ENCODE results near the gene DDI1.
"Not testable (repeated sequence)": the region's sequence is repeated elsewhere in the genome, so short reads cannot be mapped to it uniquely, and the experiment has no call there.

DDI1 gene

DNA sequence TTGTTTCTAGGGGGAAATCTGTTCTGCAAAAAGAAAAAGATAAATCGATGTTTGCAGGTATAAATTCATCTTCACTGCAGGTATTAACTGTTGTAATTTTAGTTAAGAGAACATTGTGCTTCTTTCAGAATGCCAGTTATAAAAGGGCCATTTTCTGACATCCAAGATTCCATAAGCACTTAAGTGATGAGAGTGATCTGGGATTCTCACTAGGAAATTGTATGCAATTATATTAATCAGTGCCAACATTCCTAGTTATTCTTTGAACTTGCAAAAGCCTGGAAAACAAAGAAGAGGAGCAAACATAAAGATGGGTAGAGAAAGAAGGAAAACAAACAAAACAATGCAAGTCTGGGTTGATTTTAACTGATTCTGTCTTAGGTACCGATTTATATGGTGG is 5.4 kb downstream of the DDI1 start:
- FAIRE-seq (no peak), DNase-seq (ENCODE audit: low spot score) (no peak)

DNA sequence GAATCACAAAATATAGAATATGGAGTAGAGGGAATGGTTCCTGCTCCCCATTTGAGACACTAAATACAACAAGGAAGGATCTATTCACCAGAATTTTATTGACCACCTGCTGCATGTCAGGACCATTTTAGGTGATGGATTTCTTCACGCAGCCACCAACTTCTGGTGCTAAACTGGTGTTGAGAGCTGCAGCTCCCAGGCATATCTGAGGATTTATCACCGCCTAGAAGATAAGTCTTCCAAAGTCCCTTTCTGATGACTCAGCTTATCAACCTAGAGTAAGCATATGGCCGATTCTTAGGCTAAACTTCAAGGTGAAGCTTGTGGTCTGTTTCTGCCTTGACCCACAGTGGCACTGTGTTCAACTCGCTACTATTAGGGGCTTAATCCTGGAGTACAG is 6.7 kb downstream of the DDI1 start:
- no peak for DNase-seq (ENCODE audit: low spot score)
- no peak for FAIRE-seq

DNA sequence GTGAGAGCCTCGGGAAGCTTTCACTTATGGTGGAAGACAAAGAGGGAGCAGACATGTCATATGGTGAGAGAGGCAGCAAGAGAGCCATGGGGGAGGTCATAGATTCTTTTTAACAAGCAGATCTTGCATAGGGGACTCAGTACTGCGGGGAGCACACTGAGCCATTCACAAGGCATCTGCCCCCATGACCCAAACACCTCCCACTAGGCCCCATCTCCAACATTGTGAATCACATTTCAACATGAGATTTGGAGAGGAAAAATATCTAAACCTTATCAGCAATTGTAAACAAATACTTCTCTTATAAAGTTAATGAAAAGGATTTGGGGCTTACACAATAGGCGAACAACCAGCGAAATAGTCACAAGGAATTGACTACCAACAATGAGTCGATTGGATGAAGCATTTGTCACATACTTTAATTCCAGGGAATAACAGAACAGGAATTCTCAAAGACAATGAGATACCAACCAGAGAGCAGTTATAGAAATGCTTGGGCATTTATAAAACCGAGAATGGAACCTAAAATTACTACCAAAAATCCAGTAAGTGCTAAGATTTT is 7.3 kb downstream of the DDI1 start:
- FAIRE-seq (no peak), DNase-seq (ENCODE audit: low spot score) (no peak)

DNA sequence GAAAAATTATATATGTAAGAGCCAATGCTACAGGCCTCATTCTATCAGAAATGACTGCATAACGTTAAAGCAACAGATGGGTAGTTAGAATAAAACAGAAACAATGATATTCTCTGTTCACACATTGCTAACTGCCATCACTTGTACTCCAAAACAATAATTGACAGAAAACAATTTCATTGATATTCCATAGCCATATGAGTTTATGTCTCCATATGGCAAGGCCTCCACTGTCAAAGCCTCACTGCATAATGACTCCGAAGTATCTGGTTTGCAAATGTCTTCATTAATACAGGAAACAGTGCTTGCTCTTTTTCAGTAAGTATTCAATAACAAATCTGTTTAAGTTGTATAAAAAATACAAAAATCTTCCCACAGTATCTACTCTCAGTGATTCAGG is 9.9 kb downstream of the DDI1 start:
- no peak for DNase-seq (ENCODE audit: low spot score)
- no peak for FAIRE-seq

DNA sequence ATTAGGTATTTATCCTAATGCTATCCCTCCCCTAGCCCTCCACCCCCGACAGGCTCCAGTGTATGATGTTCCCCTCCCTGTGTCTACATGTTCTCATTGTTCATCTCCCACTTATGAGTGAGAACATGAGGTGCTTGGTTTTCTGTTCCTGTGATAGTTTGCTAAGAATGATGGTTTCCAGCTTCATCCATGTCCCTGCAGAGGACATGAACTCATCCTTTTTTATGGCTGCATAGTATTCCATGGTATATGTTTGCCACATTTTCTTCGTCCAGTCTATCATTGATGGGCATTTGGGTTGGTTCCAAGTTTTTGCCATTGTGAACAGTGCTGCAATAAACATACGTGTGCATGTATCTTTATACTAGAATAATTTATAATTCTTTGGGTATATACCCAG is 10.4 kb downstream of the DDI1 start:
- not testable (repeated sequence) for DNase-seq (ENCODE audit: low spot score); FAIRE-seq

DNA sequence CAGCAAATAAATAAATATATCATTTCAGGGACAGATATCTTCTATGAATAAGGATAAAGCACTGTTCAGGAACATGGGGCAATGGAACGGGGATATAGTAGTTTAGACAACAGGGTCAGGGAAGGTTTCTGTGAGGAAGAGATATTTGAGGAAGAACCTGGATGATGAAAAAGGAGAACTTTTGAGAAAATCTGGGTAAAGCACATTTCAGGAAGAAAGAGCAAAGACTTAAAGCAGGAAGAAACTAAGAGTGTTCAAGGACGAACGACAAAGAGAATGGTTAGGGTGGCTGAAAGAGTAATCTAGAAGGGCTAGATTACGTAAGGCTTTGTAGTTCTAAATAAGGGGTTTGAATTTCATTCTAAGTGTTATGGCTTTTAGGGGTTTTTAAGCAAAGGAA is 12.7 kb downstream of the DDI1 start:
- DNase-seq (ENCODE audit: low spot score) (no peak), FAIRE-seq (no peak)

DNA sequence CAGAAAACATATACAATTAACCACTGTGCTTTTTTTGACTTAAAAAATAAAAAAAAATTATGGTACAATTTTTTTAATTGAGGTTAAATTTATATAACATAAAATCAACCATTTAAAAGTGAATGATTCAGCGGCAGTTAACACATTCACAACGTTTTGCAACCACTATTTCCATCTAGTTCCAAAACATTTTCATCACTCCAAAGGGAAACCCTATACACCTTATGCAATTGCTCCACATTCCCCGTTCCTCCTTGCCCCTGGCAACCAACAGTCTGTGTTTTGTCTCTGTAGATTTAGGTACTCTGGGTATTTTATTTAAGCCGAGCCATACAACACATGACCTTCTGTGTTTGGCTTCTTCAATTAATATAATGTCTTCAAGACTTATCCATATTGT is 15.3 kb downstream of the DDI1 start:
- FAIRE-seq (no peak), DNase-seq (ENCODE audit: low spot score) (no peak)

DNA sequence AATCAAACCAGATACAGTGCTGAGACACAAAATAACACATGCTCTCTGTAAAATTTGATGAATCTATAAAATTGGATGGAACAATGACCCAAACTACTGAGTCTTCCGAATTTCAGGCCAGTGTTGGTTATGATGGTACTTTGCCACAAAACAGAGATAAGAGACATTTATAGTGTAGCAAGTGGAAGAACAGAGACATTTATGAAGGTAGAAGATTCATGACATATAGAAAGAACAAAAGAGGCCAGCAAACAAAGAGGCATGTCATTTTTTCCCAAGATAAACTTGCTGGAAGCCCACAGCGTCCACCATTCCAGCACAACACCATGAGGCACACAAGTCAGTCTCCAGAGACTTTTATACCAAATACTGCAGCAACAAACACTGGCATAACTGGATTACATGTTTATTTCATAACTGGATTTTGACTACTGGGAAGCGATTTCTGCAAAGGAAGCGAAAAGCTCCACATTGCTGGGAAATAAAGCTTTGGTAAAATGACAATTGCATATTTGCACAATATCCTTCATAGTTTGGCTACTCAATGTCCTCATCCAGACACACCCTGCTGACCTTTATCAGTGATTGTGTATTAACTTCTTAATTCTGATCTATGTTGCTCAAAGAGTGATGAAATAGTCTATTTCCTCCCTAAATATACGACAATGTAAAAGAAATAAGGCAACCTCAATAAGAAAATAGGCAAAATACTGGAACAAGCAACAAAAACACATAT is 17.5 kb downstream of the DDI1 start:
- FAIRE-seq = no peak
- DNase-seq (ENCODE audit: low spot score) = no peak

DNA sequence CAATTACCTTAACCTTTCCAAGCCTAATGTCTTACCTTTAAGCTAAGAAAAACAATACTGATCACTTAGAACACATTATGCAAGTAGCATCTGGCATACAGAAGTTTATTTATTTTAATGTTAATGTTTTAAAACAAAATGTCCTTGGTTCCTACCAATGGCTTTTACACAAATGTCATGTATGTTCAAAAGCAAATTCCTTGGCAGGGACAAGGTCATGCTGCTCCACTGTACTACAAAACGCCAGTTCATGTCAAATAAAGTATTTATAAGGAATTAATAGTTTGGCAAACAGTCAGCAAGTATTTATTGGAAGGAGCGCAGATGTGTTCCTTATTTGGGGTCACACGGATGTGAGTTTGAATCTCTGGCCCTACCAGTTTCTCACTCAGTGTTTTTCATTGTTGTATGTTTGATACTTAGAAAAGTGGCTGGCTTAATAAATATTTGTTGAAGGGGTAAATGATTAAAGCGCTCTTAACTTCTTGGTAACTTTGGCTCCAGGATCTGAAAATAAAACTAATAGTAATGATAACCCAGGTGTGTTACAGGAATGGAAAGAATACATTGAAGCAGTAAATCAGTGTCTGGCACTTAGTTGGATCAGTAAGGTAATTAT is 18.6 kb downstream of the DDI1 start:
- DNase-seq (ENCODE audit: low spot score) (no peak), FAIRE-seq (no peak)

DNA sequence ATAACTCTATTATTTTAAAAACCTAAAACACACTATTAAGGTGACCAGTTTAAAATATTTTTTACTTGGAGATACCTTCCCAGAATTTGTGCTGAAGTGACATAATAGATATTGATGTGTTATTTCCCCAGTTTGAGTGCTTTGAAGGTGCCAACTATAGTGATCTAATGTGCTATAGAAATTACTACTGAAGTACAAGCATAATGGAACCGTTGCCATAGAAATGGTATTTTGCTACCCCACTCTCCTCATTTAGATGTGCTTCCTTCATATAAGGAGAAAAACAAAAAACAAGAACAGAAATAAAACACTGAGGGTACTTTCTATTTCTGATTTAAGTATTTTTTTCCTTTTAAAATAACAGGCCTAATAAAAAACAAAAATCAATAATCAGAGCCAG is 19.2 kb downstream of the DDI1 start:
- FAIRE-seq = no peak
- DNase-seq (ENCODE audit: low spot score) = no peak

DNA sequence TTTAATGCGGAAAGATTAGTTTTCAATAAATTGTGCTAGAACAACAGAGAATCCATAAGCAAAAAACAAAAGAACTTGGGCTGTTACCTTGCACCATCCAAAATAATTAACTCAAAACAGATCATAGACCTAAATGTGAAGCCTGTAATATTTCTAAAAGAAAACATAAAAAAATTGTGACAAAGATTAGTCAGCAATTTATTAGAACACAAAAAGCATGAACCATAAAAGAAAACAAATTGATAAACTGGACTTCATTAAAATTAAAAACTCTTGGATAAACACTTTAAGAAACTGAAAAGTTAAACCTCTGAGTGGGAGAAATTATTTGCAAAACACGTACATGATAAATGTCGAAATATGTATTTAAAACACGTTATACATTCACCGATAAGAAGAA is 21.5 kb downstream of the DDI1 start:
- no peak for FAIRE-seq
- DNase-seq (ENCODE audit: low spot score) = no peak

DNA sequence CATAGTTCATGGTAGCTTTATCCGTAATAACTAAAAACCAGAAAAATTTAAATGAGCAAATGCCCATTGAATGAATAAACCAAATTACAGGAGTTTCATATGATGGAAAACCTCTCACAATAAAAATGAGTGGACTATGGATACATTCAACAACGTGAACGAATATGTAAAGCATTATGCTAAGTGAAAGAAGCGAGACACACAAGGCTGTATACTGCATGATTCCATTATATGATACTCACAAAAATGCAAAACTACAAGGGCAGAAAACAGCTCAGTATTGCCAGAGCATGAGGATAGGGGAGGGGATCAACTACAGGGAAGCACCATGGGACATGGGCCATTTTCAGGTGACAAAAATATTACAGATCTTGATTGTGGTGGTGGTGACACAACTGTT is 22.2 kb downstream of the DDI1 start:
- FAIRE-seq (no peak), DNase-seq (ENCODE audit: low spot score) (no peak)

DNA sequence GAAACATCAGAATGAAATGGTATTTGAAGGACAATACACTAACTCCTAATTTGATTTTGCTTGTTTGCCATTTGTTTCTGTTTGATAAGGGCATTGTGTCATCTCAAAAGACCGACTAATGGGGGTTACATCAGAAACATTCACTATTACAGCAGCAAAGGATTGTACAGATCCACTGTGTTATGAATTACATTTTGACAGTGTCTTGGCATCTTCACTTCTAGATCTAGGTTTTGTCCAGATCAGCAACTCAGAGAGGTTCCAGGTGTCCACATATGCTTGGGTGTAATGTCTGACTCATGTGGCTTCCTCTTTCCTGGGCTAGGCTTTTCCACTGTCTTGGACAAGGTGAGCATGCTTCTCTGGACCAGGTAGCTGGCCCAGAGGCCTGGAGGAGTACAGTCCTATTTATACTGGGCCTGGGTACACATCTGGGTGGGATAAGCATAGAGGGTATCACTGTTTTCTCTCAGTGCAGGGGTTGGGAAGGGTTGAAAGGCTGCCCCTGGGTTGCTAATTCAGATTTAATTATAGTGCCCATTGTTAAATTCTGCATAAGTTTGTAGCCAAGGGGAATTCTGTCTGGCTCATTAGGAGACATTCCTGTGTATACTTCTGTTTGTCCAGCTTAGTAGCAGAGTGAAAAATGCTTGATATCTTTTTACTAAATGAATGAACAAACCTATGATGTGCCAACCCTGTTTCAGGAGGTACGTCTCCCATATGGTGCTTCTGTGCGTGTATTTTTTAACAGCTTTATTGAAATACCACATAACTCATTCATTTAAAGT is 23.8 kb downstream of the DDI1 start:
- no peak for DNase-seq (ENCODE audit: low spot score)
- FAIRE-seq = no peak

DNA sequence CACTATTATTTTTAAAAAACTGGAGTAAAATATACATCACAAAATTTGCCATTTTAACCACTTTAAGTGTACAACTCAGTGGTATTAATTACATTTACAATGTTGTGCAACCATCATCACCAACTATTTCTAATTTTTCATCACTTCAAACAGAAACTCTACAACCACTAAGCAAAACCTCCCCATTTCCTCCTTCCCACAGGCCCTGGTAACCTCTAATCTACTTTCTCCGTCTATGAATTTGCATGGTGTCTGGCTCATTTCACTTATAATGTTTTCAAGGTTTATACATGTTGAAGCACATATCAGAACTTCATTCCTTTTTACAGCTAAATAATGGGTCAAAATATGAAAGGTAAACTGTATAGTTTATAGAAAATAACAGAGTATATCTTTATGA is 24.4 kb downstream of the DDI1 start:
- DNase-seq (ENCODE audit: low spot score) = no peak
- FAIRE-seq = no peak

DNA sequence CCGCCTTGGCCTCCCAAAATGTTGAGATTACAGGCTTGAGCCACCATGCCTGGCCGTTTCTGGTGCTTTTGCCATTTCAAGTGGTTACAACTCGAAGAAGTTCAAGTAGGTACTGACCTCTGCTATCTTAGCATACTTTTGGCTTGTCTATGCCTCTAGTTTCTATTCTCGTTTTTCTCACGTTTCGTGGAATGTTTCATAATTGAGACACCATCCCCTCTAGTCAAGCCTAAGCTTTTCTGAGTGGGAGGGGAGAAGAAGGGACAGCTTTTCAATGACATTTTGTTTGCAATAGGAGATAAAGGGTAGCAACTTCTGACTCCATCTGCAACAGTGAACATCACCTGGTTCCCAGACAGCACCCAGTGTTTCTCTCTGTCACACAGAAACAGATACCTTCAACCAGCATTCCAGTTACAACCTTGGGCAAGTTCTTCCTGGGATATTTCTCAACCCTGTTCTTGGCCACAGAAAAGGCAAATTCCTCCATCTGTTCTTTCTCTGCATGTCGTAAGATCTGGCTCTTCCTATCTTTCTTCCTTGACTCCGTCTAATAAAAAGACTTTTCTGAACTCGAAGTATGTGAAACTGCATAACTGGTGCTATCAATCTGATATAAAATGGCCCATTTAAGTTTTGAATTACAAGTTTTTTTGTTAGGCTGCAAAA is 25.5 kb downstream of the DDI1 start:
- no peak for DNase-seq (ENCODE audit: low spot score)
- no peak for FAIRE-seq

DNA sequence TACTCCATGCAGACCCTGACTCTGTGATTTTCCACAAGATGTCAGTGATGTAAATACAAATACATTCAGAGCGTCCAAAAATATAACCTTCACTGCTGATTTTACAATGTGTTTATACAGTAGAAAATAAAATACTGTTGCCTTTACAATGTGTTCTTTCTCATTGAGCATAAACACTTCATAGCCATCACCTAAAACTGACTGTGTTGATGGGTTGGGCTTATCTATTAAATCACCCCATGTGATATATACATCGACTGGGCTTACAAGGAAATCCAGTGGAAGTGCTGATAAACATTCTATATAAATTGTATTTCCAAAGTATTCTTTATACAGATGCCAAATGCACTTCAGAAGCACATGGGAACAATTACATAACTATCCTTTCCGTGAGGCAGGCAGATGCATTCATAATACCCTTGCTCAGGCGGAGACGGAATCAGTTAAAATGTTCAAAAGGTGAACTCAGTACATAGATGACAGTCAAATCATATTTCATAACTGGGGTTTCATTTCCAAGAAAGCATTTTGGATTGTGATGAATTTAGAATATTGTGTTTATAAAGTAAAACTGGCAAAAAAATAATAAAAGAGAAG is 27.7 kb downstream of the DDI1 start:
- no peak for FAIRE-seq

DNA sequence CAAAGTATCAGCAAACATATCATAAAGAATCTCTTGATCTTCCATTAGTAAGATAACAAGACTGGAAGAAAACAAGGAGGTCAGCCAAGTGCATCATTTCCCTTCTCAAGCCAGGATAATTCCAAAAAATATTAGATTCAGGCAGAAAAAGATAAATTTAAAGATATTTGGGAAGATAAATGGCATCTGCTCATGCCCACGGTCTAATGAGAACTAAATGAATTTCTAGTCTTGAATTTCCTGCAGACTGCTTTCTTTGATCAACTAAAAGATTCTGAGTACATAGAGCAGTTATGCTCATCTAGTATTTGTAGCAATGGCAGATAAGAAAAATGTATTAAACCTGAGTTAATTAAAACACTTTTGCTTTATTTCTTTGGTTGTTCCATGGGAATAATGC is 31.1 kb downstream of the DDI1 start:
- DNase-seq (ENCODE audit: low spot score) (no peak), FAIRE-seq (no peak)

More for the DNA sequence above, 27.7 kb downstream of the DDI1 start:
- DNase-seq (ENCODE audit: low spot score) = no peak

DNA sequence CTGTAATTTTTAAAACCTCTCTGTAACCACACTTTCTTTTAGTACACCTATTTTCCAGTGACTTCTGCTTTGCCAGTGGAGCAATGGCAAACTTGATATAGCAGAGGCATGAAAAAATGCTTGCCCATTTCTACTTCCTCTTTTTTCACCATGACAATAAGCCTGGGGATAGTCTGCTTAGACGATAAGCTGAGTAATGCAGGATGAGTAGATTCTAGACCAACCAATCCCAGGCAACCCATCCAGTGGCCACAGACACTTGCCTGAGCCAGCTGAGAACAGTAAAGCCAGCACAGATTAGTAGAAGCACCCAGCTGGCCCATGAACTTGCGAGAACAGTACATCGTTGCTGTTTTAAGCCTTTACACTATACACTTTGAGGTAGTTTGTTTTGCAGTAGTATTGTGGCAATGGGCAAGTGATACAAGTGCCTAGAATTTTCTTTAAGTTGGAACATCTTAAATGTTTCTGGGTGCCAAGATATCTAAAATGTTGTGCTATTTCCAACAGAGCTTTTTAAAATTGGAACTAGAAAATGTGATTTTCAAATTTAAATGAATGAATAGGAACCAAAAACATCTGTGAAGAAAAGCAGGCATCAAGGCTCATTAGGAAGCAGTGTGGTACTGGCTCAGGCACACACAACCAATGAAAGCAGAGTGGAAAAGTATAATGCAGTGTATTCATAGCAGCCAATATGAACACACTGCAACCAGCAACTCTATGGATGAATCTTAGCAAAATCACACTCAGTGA is 37.7 kb downstream of the DDI1 start:
- FAIRE-seq (no peak), DNase-seq (ENCODE audit: low spot score) (no peak)

DNA sequence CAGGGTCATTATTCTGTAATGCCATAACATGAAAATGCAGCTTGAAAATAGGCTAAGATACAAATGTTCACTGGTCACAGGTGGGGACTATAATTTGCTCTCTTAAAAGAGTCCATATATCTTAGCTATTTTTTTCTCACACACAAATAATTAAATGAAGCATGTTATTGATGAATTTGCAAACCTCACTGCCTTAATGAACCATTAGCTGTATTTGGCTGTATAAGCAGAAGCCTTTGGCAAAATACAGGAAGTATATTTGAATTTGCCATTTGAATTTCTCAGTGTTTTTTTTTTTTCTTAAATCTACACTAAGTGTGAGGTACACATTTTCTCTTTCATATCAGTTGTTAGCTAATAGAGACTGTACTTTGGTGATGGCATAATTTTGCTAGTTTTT is 38.7 kb downstream of the DDI1 start:
- no peak for FAIRE-seq
- DNase-seq (ENCODE audit: low spot score) = no peak

DNA sequence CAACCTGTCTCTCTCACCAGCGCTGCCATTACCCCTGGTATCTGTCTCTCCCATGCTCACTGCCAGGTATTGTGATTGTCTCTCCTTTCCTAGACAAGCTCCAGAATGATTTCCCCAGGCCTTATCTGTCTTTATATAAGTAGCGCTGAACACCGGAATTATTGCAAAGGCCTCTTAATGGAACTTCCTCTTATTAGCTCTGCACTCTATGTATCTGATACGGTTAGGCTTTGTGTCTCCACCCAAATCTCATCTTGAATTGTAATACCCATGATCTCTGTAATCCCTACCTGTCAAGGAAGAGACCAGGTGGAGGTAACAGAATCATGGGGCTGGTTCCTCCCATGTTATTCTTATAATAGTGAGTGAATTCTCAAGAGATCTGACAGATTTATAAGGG is 39.3 kb downstream of the DDI1 start:
- no peak for DNase-seq (ENCODE audit: low spot score)
- FAIRE-seq = no peak

DNA sequence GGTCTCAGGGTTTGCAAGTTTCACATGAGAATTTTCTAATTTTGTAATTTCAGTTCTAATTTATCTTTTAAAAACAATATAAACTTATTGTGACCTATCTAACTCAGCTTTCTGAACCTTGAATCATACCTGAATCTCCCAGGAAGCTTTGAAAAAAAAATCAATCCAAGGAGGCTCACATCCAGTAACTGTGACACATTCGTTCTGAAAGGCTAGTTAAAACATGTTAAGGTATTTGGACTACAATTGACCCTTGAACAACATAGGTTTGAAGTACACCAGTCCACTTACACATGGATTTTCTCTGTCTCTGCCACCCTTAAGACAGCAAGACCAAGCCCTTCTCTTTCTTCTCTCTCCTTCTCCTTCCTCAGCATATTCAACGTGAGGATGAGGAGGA is 40.0 kb downstream of the DDI1 start:
- no peak for DNase-seq (ENCODE audit: low spot score)
- no peak for FAIRE-seq

Data from RCC 7860 (cell line).